Fibroblast of the aortic adventitia (primary cell): ENCODE results near the gene OR5AL1. TPM values are rescaled to one million over a fixed set of nuclear protein-coding genes. Genes with fewer than 3 reads are reported as not detected.

Experiments
- DNase-seq: peaks from one replicate; pipeline ENCODE4 v3.0.0-alpha.2; 2010; ENCODE audit warnings: low read depth
- H3K4me3 ChIP-seq: 2 replicates; pipeline ENCODE4 v1.5.1; 2011; ENCODE audit warnings: low read depth, mild to moderate bottlenecking, control low read depth, low read length, moderate library complexity
- total RNA-seq: library from RNA; depleted of rRNA; stranded (reverse); fragments of >200 nt; gene quantifications from 2 replicates; pipeline ENCODE4 v1.2.3, GENCODE V29; 2012; ENCODE audit warnings: low replicate concordance
- TF ChIP-seq, protein P1 (sequence below): IDR thresholded peaks from 2 replicates; pipeline ENCODE4 v1.5.1; 2011; ENCODE audit warnings: mild to moderate bottlenecking, low read length, control low read depth, inconsistent platforms; ENCODE audit not compliant: insufficient read depth

The OR5AL1 gene
- total RNA-seq, 1 donor = not detected

DNA sequence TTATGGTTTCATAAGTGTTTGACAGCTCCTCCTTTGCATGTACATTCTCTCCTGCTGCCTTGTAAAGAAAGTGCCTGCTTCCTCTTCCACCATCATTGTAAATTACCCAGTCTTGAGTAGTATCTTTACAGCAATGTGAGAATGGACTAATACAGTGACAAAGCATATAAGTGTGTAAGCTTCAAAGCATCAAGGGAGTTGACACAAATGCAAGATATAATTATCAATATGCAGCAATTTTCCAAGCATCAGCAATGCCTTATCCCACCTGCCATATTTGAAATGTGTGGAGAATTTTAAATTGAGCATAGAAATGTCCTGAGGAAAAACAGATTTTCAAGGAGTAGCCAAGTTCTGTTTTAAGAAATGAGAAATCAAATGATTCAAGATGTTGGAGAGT, 1.7 kb upstream of the OR5AL1 start:
- DNase-seq = no peak
- no peak overlapping the region for H3K4me3 ChIP-seq
- TF ChIP-seq, protein P1, sequence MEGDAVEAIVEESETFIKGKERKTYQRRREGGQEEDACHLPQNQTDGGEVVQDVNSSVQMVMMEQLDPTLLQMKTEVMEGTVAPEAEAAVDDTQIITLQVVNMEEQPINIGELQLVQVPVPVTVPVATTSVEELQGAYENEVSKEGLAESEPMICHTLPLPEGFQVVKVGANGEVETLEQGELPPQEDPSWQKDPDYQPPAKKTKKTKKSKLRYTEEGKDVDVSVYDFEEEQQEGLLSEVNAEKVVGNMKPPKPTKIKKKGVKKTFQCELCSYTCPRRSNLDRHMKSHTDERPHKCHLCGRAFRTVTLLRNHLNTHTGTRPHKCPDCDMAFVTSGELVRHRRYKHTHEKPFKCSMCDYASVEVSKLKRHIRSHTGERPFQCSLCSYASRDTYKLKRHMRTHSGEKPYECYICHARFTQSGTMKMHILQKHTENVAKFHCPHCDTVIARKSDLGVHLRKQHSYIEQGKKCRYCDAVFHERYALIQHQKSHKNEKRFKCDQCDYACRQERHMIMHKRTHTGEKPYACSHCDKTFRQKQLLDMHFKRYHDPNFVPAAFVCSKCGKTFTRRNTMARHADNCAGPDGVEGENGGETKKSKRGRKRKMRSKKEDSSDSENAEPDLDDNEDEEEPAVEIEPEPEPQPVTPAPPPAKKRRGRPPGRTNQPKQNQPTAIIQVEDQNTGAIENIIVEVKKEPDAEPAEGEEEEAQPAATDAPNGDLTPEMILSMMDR = no peak

DNA sequence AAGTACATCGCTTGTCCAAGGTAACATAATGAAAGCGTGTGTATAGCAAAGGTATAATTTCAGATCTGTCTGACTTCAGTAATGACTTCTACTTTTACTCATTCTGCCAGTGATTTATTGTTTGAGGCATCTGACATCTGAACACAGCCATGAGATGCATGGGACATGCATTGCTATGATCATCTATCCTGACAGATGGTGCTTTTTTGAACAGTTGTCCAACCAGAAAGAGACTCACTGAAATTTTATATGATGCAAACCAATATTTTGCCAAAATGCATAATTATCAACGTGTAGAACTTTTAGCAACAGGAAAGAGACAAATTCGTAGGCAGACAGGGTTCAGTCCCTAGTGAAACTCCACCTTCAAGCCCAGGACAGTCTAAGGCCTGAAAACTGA, 41.0 kb downstream of the OR5AL1 start:
- no peak for DNase-seq
- TF ChIP-seq, protein P1 = no peak
- no peak overlapping the region for H3K4me3 ChIP-seq

DNA sequence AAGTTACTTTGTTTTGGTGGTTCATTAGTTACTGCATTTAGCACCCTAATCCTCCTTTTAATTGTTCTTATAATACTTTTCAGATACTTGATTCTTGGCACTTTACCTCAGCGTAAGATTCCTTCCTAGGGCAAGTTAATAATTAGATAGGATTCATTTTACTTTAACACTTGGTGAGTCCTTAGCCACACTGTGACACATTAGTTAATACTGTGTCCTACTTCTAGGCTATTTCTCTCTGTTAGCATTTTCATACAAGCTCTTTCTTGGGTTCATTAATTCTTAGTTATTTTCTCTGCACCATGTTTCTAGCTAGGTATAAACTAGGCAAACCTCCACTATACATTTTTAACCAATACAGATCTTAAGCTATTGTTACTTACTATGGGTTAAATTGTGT, 44.6 kb downstream of the OR5AL1 start:
- no peak overlapping the region for H3K4me3 ChIP-seq
- TF ChIP-seq, protein P1 = no peak
- no peak for DNase-seq

Other genes with a start within 250 kb of the OR5AL1 start
- not detected in 2 replicates for gene OR5J2, start 236.1 kb upstream of the OR5AL1 start, total RNA-seq
- gene OR5T2, start 178.4 kb upstream of the OR5AL1 start, total RNA-seq = not detected in 2 replicates
- gene OR5T3, start 160.4 kb upstream of the OR5AL1 start, total RNA-seq = not detected in 2 replicates
- gene OR5T1, start 138.5 kb upstream of the OR5AL1 start, total RNA-seq = not detected in 2 replicates
- not detected in 2 replicates for gene OR8H1, start 120.4 kb upstream of the OR5AL1 start, total RNA-seq
- gene OR8K3, start 97.6 kb upstream of the OR5AL1 start, total RNA-seq = not detected in 2 replicates
- not detected in 2 replicates for gene OR8K1, start 66.7 kb upstream of the OR5AL1 start, total RNA-seq
- not detected in 2 replicates for gene OR8J1, start 58.4 kb upstream of the OR5AL1 start, total RNA-seq
- gene OR8U1, start 37.1 kb upstream of the OR5AL1 start, total RNA-seq = not detected in 2 replicates
- gene OR5M3, start 60.7 kb downstream of the OR5AL1 start, total RNA-seq = not detected in 2 replicates
- not detected in 2 replicates for gene OR5M8, start 78.7 kb downstream of the OR5AL1 start, total RNA-seq
- not detected in 2 replicates for gene OR5M11, start 130.6 kb downstream of the OR5AL1 start, total RNA-seq
- not detected in 2 replicates for gene OR5M10, start 165.0 kb downstream of the OR5AL1 start, total RNA-seq
- gene OR5M1, start 202.2 kb downstream of the OR5AL1 start, total RNA-seq = not detected in 2 replicates
- gene OR5AP2, start 229.7 kb downstream of the OR5AL1 start, total RNA-seq = not detected in 2 replicates